Adrenal gland (tissue), 5 donors: ENCODE data around the gene TMEM38A.

Experiments used
- POLR2A ChIP-seq, 2 donors: fragments of 450-650 bp; IDR thresholded peaks; one replicate each; pipeline ENCODE4 v1.6.1; 2017; ENCODE audit warnings: antibody characterized with exemption in 2 of 2, mild to moderate bottlenecking in 2 of 2, moderate library complexity in 1 of 2
- TF ChIP-seq, protein P1 (sequence below), 6 experiments: fragments of 450-650 bp in 4 of 6; fragments of 200-600 bp in 2 of 6; sonication (generic) in 1 of 6; IDR thresholded peaks; 1 replicate in 5 of 6; 2 replicates in 1 of 6; pipeline versions ENCODE4 v1.5.1 to v1.8.0; 2016 to 2021; ENCODE audit warnings: antibody characterized with exemption in 6 of 6, mild to moderate bottlenecking in 2 of 6, moderate library complexity in 1 of 6
- donor health status: DM: no; HTN: no; CAD: no.

DNA sequence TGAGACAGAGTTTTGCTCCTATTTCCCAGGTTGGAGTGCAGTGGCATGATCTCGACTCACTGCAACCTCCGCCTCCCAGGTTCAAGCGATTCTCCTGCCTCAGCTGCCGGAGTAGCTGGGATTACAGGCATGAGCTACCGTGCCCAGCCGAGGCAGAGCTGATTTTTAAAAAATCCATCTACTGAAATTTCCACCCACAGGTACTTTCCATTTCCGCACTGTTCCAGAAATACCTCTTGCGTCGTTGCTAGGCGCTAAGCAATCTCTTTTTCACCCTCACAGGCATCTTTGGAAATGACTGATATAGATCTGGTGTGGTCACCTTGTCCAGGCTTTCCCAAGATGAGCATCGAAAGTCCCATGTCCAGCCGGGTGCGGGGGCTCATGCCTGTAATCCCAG lies 9.4 kb downstream of the TMEM38A start:
- TF ChIP-seq POLR2A (IDR thresholded peaks at IDR 0.05), result no peak
- TF ChIP-seq, protein P1, sequence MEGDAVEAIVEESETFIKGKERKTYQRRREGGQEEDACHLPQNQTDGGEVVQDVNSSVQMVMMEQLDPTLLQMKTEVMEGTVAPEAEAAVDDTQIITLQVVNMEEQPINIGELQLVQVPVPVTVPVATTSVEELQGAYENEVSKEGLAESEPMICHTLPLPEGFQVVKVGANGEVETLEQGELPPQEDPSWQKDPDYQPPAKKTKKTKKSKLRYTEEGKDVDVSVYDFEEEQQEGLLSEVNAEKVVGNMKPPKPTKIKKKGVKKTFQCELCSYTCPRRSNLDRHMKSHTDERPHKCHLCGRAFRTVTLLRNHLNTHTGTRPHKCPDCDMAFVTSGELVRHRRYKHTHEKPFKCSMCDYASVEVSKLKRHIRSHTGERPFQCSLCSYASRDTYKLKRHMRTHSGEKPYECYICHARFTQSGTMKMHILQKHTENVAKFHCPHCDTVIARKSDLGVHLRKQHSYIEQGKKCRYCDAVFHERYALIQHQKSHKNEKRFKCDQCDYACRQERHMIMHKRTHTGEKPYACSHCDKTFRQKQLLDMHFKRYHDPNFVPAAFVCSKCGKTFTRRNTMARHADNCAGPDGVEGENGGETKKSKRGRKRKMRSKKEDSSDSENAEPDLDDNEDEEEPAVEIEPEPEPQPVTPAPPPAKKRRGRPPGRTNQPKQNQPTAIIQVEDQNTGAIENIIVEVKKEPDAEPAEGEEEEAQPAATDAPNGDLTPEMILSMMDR (IDR thresholded peaks at IDR 0.05), result no peak
